Measurements from ENCODE around the gene SS18. TPM values are rescaled to one million over a fixed set of nuclear protein-coding genes. Genes with fewer than 3 reads are reported as not detected.

SS18 gene
- total RNA-seq, 1 experiment from 2014 or later: 52.2 TPM

- Histone ChIP-seq H3K9me2 (ENCODE audit: insufficient read depth) (no peaks in the 10 kb centered on the region), H3K27ac (no peak overlapping the region), H4K20me1 (ENCODE audit: insufficient read depth) (no peaks in the 10 kb centered on the region), H3K9me3 (ENCODE audit: insufficient read depth, low read depth) (no peaks in the 10 kb centered on the region), H3K4me1 (replicated peaks; ENCODE audit: insufficient read depth) (no peaks in the 10 kb centered on the region), H3K4me3 (no peak overlapping the region), H3F3A (ENCODE audit: insufficient read depth, low read depth) (0 out of 2 replicates have a peak, but pooled peaks cover 6% of the 10 kb centered on the region), H3K79me2 (ENCODE audit: low read depth) (no peaks in the 10 kb centered on the region), H2AFZ (no peak overlapping the region), H3K36me3 (ENCODE audit: low read depth) (peaks cover 11% of the 10 kb centered on the region; the same call in 1 of the 2 replicates), H3K27me3 (ENCODE audit: insufficient read depth, low read depth) (no peaks in the 10 kb centered on the region), H3K4me2 (no peak overlapping the region)
- no TSS peak for BruUV-seq (replicated peaks)
- intact Hi-C loops (cut with micrococcal nuclease; ENCODE audit: unreplicated experiment): no loop called here
- ChIA-PET CTCF (no interaction called here), POLR2A (ENCODE audit: unreplicated experiment) (no interaction called here)
- no peak for DNase-seq
- TF ChIP-seq EZH2 (IDR thresholded peaks at IDR 0.05; ENCODE audit: low read depth): no peak
- TF ChIP-seq, protein P1, sequence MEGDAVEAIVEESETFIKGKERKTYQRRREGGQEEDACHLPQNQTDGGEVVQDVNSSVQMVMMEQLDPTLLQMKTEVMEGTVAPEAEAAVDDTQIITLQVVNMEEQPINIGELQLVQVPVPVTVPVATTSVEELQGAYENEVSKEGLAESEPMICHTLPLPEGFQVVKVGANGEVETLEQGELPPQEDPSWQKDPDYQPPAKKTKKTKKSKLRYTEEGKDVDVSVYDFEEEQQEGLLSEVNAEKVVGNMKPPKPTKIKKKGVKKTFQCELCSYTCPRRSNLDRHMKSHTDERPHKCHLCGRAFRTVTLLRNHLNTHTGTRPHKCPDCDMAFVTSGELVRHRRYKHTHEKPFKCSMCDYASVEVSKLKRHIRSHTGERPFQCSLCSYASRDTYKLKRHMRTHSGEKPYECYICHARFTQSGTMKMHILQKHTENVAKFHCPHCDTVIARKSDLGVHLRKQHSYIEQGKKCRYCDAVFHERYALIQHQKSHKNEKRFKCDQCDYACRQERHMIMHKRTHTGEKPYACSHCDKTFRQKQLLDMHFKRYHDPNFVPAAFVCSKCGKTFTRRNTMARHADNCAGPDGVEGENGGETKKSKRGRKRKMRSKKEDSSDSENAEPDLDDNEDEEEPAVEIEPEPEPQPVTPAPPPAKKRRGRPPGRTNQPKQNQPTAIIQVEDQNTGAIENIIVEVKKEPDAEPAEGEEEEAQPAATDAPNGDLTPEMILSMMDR (conservative IDR thresholded peaks at IDR 0.05): no peak
Measured at GRCh38 chr18:26039203-26039602, 51.2 kb downstream of the SS18 start.

DNA sequence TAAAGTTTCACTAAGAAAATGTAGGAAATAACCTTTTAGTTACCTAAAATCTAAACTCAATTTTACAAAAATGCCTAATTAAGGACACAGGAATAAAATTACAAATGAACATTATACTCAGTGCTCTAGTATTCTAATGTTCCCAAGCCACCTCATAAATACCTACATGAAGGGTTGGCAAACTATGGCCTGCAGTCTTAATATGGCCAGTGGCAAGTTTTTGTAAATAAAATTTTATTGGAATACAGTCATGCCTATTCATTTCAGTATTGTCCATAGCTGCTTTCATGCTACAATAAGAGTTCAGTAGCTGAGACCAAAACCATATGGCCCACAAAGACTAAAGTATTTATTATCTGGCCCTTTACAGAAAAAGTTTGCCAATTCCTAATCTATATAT lies 53.8 kb downstream of the SS18 start:
- intact Hi-C loops (cut with micrococcal nuclease; ENCODE audit: unreplicated experiment): no loop called here
- H4K20me1 ChIP-seq (ENCODE audit: insufficient read depth): no peaks in the 10 kb centered on the region
- H3K4me3 ChIP-seq: no peak overlapping the region
- ChIA-PET CTCF (no interaction called here), POLR2A (ENCODE audit: unreplicated experiment) (no interaction called here)
- H3K36me3 ChIP-seq (ENCODE audit: low read depth): peaks cover 11% of the 10 kb centered on the region; the same call in 1 of the 2 replicates
- H2AFZ ChIP-seq: no peak overlapping the region
- no peaks in the 10 kb centered on the region for H3K4me1 ChIP-seq (replicated peaks; ENCODE audit: insufficient read depth)
- H3K79me2 ChIP-seq (ENCODE audit: low read depth): no peaks in the 10 kb centered on the region
- TF ChIP-seq, protein P1 (conservative IDR thresholded peaks at IDR 0.05): no peak
- TF ChIP-seq EZH2 (IDR thresholded peaks at IDR 0.05; ENCODE audit: low read depth): no peak
- no peaks in the 10 kb centered on the region for H3K27me3 ChIP-seq (ENCODE audit: insufficient read depth, low read depth)
- H3F3A ChIP-seq (ENCODE audit: insufficient read depth, low read depth): 0 out of 2 replicates have a peak, but pooled peaks cover 6% of the 10 kb centered on the region
- H3K27ac ChIP-seq: no peak overlapping the region
- BruUV-seq (replicated peaks): no TSS peak
- no peaks in the 10 kb centered on the region for H3K9me2 ChIP-seq (ENCODE audit: insufficient read depth)
- H3K9me3 ChIP-seq (ENCODE audit: insufficient read depth, low read depth): no peaks in the 10 kb centered on the region
- H3K4me2 ChIP-seq: no peak overlapping the region
- no peak for DNase-seq

DNA sequence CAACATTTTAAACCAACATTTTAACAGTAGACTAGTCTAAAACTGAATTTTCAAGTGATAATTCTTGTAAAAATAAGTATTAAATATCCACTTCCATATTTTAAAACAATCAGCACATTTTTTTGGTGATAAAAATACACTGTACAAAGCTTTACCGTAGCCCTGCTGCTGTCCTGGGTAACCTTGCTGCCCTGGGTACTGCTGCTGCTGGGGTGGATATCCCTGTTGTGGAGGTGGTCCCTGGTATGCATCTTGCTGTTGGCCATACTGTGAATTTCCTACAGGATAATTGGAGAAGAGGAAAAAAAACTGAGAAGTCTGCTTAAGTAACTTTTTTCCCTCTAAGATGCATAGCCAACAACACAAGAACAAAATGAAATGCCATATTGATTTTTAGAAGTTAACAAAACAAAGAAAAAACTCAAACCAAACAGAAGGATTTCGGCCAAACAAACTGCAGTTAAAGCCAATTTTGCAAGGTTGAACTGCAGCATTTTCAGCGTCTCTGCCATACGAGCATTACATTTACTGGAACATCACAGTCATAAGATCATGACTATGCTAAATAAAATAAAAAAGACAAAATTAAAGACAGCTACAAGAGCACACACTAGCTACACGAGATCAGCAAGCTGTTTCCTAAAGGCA lies 55.4 kb downstream of the SS18 start:
- no TSS peak for BruUV-seq (replicated peaks)
- ChIA-PET CTCF (no interaction called here), POLR2A (ENCODE audit: unreplicated experiment) (no interaction called here)
- H3K9me2 ChIP-seq (ENCODE audit: insufficient read depth): no peaks in the 10 kb centered on the region
- no peaks in the 10 kb centered on the region for H3K79me2 ChIP-seq (ENCODE audit: low read depth)
- no peak overlapping the region for H3K27ac ChIP-seq
- no peak overlapping the region for H2AFZ ChIP-seq
- H4K20me1 ChIP-seq (ENCODE audit: insufficient read depth): no peaks in the 10 kb centered on the region
- H3K4me1 ChIP-seq (replicated peaks; ENCODE audit: insufficient read depth): no peaks in the 10 kb centered on the region
- no peak overlapping the region for H3K4me3 ChIP-seq
- H3K9me3 ChIP-seq (ENCODE audit: insufficient read depth, low read depth): no peaks in the 10 kb centered on the region
- H3F3A ChIP-seq (ENCODE audit: insufficient read depth, low read depth): 0 out of 2 replicates have a peak, but pooled peaks cover 6% of the 10 kb centered on the region
- no peak overlapping the region for H3K4me2 ChIP-seq
- TF ChIP-seq, protein P1 (conservative IDR thresholded peaks at IDR 0.05): no peak
- TF ChIP-seq EZH2 (IDR thresholded peaks at IDR 0.05; ENCODE audit: low read depth): no peak
- intact Hi-C loops (cut with micrococcal nuclease; ENCODE audit: unreplicated experiment): no loop called here
- no peak for DNase-seq
- peaks cover 20% of the 10 kb centered on the region; the same call in 1 of the 2 replicates for H3K36me3 ChIP-seq (ENCODE audit: low read depth)
- no peaks in the 10 kb centered on the region for H3K27me3 ChIP-seq (ENCODE audit: insufficient read depth, low read depth)

Data from PC-9 (cell line).